ENCODE data around the gene BPIFB2.
A peak's percentile ranks its signal among the peaks of the same experiment; 100 is the strongest.
"Not testable (repeated sequence)": the region's sequence is repeated elsewhere in the genome, so short reads cannot be mapped to it uniquely, and the experiment has no call there.

The BPIFB2 gene

DNA sequence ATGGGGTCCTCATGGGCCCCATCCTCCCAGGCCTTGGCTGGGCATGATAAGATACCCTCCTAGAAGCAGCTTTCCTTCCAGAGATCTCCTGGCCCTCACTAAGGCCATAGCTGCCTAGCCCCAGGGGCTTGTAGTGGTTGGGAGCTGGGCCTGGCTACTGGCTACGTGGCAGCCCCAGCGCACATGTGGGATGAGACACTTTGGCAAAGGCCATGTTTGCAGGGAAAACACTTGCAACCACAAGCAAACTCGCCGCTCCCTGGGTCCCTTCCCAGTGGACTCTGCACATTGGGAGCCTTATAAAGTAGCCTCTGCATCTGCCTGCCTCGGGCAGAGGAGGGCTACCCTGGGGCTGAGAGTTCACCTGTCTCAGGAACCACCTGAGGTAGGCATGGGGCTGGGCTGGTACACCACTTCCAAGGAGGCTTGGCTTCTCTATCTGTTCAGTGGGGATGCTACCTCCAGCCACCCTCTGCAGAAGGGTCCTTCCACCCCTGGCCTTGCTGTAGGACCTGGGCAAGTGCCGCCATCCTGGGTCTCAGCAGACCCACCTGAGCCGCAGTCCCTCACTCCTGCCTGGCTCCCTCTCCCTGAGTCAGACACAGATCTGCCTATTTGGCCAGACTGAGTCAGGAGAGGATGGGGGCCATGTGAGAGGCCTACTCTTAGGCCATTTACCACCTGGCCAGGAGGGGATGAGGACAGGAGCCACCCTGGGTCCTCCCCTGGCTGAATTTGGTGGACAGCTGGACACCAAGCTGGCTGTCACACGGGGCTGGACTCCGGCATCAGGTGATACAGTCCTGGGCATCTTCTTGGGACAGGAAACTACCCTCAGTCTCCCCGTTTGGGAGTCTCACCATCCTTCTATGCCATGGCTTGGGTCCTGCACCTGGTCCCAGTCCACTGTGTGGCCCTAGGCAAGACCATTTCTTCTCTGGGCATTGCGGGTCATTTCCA lies at the start of gene BPIFB2:
Gene BPIFB2, plus strand, starts transcription at position 329 of the 960 bp plus-strand sequence. CDS start 871 bp downstream, outside the sequence.
- DNase-seq (ENCODE audit: low read depth) = no peak

- no peak for DNase-seq (ENCODE audit: low read depth)
These were observed 48.9 kb upstream of the BPIFB2 start for GRCh38 chr20:32958574-32958973.

DNA sequence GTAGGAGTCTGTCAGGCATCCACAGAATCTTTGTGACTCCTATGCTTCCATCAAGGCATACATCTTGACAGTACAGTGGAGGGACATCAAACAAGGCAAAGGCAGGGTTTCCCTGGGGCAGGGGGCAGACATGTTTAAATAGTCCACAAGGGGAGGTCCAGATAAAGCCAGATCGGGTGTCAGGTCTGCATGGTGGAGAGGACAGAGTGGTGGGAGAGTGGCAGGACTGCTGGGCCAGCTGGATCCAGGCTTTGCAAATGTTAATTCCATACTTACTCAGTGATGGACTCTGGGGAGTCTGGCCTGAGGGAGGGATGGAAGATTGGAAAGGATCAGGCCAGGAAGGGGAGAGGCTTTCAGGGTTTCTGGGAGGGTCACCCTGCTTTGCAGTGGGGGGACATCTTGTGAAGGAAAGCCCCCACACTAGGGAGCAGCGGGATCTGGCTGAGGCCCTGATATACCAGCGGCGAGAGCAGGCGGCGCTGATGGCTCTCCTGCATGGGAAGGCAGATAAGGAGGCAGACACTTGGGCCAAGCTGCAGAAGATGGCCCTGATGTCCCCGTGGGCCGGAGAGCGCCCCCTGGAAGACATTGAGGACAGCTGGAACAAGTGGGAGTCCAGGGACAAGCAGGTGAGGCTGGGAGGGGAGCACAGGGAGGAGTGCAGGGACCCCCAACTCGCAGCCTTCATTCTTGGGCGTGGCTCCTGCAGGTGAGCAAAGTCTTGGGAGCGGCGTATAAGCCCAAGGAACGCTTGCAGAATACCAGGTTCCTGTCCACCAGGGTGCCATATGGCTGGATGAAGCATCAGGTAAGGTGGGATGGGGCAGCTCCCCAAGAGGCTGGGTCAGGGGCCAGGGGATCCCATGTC lies 47.9 kb upstream of the BPIFB2 start:
- DNase-seq (ENCODE audit: low read depth) = no peak

DNA sequence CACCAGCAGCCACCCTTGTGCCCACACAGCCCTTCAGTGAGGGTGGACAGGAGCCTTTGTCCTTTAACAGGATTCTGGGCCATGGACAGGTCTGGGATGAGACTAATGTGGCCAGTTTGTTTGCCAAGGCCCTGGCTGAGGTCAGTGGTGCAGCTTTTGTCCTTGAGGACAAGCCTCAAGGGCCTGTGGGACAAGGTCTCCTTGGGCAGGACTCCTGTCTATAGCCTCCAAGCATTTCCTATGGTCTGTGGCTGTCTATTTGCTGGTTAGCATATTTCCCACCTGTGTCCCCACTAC lies 47.3 kb upstream of the BPIFB2 start:
- no peak for DNase-seq (ENCODE audit: low read depth)

DNA sequence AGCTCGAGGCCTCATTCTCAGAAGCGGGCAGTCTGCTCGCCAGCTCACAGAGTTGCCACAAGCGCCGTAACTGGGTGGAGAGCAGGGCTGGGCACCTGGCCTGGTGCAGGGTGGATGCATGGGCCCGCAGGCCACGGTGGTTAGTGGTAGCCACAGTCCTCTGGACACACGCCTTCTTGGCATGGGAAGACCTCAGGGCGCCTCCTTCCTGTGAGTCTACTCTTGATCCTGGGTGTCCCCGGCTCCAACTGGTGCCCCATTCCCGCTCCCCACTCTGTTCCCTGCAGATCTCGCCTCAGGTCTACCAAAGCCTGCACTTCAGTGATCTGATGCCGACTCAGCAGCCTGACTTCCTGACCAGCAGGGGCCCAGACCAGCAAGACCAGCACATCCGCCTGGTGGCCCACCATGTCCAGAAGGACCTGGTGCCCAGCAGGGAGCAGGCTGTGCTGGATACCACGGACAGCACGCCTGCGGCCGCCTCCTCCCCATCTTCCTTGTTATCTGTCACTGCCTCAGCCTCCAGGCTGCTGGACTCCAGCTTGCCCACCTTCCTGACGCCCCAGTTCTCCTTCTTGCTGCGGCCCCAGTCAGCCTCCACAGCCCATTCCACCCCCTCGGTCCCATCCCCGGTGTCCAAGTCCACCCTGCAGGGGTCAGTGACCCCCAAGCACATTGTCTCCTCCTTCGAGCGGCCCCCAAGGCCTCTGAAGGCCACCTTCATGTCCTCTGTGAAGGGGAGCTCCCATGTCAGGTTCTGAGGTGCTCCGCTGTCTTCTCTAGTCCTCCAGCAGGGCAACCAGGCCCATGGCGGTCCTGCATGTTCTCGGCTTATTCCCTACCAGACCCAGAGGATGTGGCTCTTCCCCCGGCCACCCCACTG lies 46.4 kb upstream of the BPIFB2 start:
- no peak for DNase-seq (ENCODE audit: low read depth)

GRCh38 chr20:32962053-32962452 lies 45.5 kb upstream of the BPIFB2 start:
- no peak for DNase-seq (ENCODE audit: low read depth)

- not testable (repeated sequence) for DNase-seq (ENCODE audit: low read depth)
These were observed 44.9 kb upstream of the BPIFB2 start for GRCh38 chr20:32962646-32963045.

- DNase-seq (ENCODE audit: low read depth) = no peak
These were observed 44.3 kb upstream of the BPIFB2 start for GRCh38 chr20:32963176-32963575.

- DNase-seq (ENCODE audit: low read depth) = no peak
These were observed 42.9 kb upstream of the BPIFB2 start for GRCh38 chr20:32964575-32964974.

DNA sequence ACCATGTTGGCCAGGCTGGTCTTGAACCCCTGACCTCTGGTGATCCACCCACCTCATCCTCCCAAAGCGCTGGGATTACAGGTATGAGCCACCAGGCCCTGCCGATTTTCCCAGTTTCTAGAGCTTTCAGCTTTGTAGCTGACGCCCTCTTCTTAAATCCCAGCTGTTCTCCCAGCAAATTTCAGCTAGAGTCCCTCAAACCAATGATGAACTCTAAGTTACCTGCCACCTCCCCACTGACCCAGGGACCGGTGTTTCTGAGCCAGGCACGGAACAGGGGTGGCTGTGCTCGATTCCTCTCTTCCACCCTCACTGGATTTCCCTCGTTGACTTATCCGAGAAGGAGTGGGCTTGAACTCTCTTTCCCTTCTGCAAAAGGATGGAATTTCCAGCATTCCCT lies 42.4 kb upstream of the BPIFB2 start:
- no peak for DNase-seq (ENCODE audit: low read depth)

DNA sequence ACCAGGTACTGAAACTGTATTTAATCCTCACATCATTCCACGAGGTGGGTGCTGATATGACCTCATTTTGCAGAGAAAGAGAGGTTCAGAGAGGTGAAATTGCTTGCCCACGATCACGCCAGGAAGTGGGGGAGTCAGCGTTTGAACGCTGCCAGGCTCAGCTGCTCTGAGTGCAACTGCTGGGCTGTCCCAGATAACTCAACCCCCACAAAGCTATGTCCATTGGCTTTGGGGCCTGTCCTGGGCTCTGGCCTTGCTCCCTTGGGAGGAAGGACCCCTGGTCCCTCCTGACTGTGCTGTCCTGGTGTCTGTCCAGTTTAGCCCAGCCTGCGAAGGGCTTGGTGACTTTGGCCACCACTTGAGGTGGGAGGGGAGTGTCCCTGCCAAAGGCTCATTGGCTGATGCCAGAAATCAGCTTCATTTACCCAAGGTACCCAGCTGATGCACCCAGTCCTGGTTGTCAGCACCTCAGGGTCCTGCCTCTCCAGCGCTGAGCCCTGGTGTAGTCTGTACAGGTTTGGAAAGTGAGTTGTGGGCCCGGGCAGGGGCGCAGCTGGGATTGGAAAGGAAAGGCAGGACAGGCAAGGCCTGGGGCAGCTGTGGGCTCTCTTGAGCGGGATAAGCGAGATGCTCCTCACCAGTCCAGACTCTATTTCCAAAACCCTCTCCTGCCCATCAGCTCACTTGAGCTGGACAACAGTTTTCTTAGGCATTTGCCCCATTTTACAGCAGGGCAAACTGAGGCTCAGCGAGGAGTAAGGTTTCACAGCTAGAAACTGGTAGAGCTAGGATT lies 41.7 kb upstream of the BPIFB2 start:
- no peak for DNase-seq (ENCODE audit: low read depth)

DNA sequence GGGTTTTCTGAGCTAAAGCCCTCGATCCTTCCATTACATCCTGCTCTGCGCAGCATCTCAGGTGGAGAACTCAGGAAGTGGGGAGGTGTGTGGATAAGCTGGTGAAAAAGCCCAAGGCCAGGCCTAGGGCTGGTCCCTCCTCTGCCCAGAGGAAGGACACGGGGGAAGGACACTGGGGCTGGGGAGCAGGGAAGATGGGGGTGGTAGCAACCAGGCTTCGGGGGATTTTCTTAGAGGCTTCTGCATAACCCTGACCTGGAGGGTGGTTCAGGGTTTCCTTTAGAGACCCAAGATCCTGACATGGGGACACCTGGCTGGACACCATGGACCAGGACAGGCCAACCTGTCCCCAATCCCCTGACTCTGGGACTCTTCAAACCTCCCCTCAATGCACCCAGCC lies 41.1 kb upstream of the BPIFB2 start:
- DNase-seq (ENCODE audit: low read depth) = no peak

- DNase-seq (ENCODE audit: low read depth) = peak; percentile 60
These were observed 40.4 kb upstream of the BPIFB2 start for GRCh38 chr20:32966881-32967781.

GRCh38 chr20:32967961-32968457 lies 39.5 kb upstream of the BPIFB2 start:
- DNase-seq (ENCODE audit: low read depth) = peak; percentile 74

DNA sequence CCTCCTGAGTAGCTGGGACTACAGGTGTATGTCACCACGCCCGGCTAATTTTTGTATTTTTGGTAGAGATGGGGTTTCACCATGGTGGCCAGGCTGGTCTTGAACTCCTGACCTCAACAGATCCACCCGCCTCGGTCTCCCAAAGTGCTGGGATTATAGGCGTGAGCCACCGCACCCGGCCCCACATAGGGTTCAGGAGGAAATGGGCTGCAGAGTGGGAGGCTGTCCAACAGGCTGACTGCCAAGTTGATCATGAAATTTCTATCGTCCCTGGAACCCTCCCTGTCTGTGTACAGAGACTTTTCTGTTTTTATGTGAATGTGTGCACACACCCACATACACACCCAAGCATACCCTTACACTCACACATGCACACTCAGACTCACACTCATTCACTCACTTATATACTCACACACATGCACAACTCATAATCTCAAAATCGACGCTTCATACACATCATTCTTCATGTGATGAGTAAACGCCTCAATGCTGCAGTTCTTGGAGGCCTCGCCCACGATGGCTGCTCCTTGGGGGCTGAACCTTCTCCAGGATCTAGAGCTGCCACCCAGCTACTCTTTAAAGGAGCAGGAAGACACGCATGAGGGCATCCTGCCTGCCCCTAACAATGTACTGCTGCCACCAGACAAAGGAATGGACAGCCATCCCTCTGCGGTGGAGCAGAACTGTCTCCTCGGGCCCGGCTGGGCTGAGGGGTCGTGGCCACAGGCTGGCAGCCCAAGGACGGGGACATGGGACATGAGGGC lies 38.8 kb upstream of the BPIFB2 start:
- no peak for DNase-seq (ENCODE audit: low read depth)

DNA sequence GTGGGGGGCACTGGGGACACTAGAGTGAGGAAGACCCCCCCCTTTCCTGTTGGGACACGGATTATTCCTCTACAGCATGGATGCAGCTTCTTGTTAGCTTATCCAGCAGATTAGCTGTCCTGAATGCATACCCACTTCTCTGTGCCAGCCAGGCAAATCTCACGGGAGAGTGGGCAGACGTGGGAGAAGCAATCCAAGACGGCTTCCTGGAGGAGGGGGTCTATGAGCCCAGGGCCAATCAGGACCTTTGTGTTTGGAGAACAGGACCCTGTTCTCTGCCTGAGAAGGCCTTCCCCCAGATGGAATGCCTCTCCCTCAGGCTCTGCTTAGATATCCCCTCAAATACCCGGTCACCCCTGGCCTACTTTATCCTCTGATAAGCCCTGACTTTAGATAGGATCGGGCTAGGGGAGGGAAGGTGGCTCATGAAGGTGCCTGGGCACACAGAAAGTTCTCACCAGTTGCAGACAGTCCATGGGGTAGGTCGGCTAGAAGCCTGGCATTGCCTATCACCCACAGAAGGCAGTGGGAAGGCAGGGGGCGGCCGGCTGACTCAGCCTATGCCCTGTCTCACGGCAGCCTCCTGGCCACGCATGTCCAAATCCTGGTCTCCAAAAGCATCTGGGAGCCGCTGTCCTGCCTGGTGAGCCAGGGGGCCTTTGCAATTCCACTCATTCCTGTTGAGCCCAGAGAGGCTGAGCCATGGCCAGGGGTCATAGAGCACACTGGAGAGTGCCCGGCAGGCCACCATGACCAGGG lies 38.0 kb upstream of the BPIFB2 start:
- DNase-seq (ENCODE audit: low read depth) = no peak

- no peak for DNase-seq (ENCODE audit: low read depth)
These were observed 37.2 kb upstream of the BPIFB2 start for GRCh38 chr20:32970115-32970972.

- no peak for DNase-seq (ENCODE audit: low read depth)
These were observed 36.6 kb upstream of the BPIFB2 start for GRCh38 chr20:32970973-32971300.
